GM19328 (cell line): ENCODE data around the gene SDC4.

Experiments used
- ATAC-seq: cut with Tn5 transposase; IDR thresholded peaks from one replicate; pipeline ENCODE4 v1.9.1; 2021; ENCODE audit warnings: mild to moderate bottlenecking, moderate library complexity; ENCODE audit not compliant: unreplicated experiment

SDC4 gene, protein sequence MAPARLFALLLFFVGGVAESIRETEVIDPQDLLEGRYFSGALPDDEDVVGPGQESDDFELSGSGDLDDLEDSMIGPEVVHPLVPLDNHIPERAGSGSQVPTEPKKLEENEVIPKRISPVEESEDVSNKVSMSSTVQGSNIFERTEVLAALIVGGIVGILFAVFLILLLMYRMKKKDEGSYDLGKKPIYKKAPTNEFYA

DNA sequence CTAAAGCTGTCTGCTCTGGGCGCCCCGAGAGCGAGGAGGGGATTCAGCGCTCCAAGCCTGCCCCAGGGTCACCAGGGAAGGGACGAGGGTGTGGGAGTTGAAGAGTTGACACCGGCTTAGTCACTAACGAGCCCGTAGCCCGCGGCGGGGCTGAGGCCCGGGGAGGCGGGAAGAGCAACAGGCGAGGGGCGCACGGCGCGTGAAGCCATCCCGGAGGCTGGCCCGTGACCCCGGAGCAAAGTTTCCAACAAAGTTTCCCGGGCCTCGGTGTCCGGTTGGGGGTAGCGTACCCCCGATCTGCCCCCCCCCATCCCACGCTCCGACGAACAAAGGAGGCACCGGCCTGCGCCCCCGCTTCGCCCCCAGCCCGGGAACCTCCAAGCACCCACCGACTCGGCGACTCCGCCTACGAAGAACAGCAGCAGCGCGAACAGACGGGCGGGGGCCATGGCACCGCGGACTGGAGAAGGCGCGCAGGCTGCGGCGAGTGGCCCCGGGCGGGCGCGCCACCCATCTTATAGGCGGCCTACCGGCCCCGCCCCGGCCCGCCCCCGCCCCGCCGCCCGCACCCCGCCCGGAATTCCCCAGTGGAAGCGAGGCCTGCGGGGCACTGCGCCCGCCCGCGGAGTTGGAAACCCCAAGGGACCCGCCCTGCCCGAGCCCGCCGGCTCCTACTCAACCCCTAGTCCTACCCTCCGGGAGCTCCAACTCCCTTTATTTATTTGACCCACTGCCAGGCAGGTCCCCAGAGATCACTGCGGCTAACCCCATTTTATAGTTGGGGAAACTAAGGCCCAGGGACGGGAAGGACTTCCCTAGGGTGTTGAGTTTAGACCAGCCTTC lies at the start of gene SDC4:
Gene SDC4 (minus strand): TSS at position 489 of the 843 bp plus-strand sequence. CDS start 40 bp downstream, at position 449.
- no peak for ATAC-seq

DNA sequence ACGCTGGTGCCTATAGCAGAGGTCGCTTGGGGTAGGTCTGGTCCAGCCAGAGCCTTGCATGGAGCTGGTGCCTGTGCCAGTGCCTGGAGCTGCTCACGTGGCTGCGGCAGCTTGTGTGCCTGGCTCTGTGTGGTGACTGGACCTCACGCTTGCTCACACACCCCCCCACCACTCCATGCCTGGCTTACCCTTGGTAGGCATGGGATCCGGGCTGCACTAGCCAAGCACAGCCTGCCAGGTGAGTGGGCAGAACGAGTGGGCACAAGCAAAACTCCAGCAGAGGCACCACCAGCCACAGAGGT lies 46.8 kb upstream of the SDC4 start:
- no peak for ATAC-seq

DNA sequence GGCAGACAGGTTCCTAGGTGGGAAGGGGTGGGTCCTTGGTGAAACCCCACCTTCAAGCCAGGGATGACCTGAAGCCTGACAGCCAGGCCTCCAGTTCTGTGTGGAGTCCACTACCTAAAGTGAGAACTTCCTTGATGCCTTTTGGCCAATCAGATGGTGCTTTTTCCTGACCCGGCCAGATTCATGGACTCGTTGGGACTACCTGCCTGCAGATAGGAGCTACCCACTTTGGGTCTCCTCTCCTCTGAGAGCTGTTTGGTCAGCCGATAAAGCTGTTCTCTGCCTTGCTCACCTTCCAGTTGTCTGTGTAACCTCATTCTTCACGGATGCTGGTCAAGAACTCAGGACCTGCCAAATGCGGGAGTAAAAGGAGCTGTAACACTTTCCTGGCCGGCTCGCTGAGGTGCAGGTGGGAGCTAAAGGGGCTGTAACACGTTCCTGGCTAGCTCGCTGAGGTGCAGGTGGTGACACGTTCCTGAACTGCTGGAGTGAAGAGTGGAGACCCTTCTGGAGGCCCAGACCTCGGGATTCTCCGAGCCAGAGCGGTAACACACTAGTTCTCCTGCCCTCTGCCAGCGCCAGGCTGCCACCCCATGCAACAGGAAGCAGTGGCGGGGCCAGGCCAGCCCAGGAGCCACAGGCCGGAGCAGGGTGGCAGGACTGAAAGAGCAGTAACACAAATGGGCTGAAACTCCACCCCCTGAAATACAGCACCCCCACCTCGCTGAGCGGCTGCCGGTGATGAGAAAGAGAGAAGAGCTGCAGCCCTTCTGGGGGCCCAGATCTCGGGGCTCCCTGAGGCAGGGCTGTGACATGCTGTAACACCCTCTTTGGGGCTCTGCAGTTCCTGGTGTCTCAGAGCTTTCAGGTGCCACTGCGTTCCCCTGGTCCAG lies 46.2 kb upstream of the SDC4 start:
- ATAC-seq = no peak

DNA sequence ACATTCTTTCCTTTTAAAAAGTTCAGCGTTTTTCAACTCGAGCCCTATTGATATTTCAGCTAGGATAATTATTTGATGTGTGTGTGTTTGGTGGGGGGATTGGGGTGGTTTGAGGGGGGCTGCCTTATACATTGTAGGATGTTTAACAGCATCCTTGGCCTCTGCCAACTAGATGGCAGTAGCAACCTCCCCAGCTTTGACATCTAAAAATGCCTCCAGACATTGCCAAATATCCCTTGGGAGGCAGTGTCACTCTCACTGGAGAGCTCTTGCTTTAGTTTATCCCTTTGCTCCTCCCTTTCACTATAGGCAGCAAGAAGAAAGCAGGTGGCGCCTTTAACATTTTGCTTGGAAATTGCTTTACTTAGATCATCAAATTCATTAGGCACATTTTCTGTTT lies 44.5 kb upstream of the SDC4 start:
- no peak for ATAC-seq

DNA sequence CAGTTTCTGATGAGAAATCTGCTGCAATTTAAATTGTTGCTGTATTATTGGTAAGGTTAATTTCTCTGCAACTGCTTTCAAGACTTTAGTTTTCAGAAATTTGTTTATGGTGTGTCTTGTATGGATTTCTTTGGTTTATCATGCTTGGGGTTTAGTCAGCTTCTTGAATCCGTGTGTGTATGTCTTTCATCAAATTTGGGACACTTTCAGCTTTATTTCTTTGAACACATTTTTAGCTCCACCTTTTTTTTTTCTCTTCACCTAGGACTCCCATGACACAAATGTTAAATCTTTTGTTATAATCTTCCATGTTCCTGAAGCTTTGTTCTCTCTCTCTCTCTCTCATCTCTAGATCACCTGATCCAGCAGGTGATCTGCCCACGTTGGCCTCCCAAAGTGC lies 43.3 kb upstream of the SDC4 start:
- ATAC-seq = no peak

DNA sequence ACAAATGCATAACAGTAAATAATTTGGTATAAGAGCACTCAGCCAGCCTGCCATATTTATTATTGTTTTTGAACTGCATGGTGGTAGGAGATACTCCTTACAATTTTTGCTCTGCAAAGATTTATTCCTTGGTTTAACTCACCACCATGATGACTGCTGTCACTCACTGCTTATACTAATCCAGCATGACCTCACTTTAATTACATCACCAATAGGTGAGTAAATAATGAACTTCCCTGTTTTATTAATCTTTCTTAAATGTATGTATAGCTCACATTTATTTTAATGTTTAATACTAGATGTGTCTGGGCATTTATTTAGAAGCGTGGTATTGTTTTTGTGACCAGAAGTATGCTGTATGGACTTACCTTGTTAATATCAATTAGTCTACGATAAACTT lies 42.7 kb upstream of the SDC4 start:
- no peak for ATAC-seq

DNA sequence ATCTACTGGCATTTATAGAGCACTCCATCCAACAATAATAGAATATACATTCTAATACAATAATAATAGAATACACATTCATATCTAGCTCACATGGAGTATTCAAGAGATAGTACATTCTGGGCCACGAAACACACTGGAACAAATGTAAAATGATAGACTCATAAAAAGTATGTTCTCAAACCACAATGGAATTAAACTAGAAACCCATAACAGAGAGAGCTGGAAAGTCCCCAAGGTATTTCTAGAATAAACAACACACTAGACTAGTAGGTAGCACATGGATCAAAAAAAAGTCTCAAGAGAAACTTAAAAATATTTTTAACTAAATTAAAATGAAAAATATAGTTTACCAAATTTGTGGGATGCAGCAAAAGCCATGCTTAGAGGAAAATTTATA lies 39.0 kb upstream of the SDC4 start:
- ATAC-seq = no peak

DNA sequence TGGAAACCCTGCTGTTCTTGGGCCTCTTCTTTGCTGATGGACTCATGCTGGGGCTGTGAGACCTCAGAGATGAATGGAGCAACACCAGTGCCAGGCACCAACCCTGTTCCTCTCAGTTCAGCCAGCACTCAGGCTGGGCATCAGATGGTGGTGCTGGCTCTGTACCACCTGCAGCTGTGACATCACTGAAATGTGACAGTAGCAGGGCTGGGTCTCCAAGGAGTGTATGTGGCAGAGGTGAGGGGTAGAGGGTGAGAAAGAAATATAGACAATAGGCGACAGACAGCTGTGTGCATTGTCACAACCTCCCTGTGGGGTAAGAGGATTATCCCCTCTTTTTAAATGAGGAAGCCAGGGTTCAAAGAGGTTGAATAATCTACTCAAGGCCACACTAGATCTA lies 30.0 kb upstream of the SDC4 start, which contains the start of gene TP53TG5:
Gene TP53TG5 (minus strand): TSS at position 135 of the 400 bp plus-strand sequence. CDS start 89 bp downstream, at position 46.
- no peak for ATAC-seq

DNA sequence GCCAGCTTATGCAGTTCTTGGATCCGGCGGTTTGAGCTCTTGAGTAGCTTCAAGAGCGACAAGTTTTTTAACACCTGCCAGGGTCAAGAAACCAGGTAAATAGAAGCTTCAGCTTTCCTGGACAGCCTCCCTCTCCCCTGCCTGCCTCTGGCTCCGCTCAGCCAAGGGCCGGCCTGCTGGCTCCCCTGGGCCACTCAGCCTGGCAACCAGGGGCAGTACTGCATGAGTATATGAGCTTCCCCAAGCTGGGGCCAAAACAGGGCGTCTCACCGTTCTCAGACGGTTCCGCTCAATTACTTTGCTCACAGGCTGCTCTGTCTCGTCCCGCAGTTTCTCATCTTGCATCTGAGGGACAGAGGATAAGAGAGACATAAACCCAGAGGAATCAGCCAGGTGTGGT lies 29.0 kb upstream of the SDC4 start:
- no peak for ATAC-seq

DNA sequence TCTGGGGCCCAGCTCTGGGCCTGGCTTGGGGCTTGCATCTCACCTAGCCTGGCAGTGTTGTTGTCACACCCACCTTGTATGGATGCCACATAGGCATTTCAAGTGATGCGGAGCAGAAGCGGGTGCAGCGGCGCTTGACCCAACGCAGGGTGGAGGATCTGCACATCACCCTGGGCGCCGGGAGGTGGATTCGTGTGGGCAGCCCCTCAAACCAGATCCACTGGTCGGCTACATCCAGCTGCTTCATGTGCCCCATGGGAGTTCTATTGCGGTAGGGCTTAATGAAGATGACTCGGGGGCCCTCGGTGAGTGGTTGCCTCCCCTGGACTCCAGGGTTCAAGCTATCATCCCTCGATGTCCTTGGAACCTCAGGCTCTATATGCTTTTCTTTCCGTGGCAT lies 26.7 kb upstream of the SDC4 start:
- ATAC-seq = no peak

DNA sequence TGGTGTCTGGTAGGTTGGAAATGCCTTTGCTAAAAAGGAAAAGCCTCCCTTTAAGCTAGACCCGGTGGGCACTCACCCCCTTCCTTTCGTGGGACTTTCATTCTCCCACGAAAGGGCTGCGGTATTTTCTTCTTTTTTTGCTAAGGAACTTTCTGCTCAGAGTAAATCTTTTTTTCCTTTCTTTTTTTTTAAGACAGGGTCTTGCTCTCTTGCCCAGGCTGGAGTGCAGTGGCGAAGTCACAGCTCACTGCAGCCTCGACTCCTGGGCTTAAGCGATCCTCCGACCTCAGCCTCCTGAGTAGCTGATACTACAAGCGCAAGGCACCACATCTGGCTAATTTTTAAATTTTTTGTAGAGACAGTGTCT lies 25.9 kb upstream of the SDC4 start:
- no peak for ATAC-seq

DNA sequence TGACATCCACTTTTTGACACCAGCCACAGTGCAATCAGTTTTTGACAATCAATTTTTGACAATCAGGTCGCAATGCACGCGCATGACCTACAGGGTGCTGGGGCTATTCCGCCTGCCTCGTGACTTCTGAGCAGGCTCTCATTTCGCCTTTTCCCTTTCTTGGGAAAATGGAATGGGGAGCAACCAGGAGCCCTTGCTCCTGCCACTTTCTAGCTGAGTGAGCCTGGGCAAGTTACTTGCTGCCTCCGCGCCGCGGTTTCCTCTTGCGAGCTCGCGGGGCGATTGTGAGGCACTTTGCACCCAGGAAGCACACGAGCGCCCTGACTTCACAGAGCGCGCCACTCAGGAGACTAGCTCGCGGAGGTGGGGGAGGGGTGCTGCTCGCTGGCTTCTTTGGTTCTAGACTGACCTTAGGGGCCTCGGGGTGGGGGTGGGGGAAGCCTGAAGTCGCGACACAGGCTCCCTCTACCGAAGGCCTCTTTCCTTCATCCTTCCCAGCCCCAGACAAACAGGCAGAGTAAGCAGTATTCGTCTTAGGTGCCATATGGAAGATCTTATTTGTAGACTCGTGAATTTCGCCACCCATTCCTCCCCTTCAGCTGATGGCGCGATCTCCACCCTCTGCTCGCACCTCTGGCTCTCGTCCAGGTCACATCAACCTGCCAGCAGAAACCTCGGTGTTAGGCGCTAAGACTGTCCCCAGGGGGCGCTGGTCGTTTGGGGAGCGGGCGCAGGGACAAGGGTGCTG lies 25.3 kb upstream of the SDC4 start:
- ATAC-seq = no peak

DNA sequence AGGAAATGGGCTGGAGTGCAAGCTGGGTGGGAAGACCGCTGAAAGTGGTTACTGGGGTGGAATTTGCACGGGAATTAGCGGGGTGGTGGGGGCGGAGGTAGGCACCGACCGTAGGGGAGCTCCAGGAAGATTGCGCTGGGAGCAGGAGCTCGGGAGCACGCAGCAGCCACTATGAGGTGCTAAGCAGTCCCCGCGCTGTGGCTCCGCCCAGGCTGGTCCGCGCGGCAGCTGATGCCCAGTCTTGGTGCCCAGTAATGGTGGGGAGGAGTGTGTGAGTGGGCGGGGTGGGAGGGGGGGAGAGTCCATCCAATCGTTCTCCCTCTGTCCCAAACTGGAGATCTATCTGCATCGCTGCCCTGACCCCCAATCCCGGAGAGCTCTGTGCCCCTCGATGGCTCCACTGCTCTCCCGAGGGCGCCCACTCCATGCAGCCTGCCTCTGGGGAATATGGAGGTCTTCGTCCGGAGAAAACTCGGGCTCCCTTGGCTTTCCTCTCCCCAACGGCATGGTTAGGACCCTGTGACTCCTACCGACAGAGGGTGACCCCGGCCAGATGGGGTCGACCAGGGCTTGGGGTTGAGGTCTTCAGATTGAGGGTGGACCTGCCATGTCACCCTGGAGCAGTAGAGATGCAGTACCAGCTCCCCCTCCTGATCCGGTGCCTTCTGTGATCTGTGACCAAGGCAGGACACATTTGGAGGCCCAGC lies 24.6 kb upstream of the SDC4 start:
- ATAC-seq = no peak

DNA sequence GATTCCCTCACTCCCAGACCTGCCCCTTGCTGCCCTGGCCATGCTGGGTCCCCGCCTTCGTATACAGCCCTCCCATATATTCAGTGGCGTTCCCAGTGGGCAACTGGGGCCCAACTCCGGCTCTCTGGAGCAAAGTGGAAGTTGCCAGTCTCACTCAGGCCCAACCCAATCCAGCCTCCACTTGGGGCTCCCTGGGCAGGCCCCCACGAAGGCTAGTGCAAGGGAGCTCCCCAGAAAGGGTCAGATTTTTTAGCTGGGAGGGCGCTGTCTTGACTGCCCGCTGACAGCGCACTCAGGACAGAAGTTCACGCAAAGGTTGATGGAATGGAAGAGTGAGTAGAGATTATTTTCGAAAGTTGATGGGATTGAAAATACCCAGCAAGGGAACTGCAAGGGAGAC lies 24.0 kb upstream of the SDC4 start:
- ATAC-seq = no peak

DNA sequence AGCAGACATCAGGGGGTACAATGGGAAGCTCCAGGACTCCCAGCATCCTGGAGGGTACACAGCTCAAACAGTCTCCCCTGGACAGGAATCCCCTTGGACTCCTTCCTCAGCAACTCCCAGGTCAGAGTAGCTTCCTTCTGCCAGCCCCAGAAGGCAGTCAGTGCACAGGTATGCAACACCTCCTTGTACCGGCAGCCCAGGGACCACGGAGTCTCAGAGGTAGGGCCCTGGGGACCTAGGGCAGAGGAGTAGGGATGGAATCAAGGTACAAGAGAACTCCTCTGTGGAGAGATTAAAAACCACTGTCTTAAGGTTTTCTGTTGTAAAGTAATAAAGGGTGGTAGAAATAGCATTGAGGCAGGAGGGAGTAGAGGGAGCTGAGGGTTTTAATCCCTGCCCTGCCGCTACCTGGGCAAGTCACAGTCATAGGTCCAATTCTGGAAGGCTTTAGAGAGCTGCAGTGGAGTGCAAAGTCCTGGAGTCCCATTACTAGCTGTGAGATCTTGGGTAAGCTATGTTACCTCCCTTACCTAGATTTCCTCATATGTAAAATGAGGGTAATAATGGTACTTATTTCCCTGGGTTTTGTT lies 22.4 kb upstream of the SDC4 start:
- ATAC-seq = no peak

DNA sequence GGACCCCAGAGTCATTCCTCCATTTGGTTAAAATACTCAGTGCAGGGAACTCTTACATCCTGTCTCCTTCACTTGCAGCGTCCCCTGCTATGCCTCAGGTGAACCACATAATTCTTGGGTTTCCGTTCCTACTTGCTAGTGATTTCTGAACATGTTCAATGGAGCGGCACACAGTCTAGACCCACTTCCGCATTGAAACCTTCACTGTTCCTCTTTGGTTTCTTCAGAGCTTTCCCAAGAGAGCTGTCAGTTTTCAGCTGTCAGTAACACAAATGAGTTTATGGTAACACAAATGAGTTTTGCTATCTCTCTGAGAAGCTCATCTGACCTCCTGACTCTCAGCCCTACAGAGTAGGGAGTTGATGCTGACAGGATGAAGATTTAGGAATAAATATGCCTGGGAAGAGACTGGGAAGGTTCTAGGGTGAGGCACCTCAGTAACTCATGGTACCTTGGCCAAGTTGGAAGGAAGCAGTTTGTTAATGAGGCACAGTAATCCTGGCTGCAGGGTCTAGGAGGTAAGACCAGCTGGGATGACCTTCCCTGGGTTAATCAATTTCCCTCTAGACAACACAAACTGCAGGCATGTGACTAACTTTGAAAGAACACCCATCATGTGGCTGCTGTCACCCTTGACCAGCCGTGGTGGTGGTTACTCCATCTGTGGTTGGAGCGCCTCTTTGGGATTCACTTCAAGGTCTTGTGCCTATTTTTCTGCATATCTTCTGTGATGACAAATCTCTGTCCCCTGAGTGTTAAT lies 20.2 kb upstream of the SDC4 start:
- peak; percentile 80 for ATAC-seq

DNA sequence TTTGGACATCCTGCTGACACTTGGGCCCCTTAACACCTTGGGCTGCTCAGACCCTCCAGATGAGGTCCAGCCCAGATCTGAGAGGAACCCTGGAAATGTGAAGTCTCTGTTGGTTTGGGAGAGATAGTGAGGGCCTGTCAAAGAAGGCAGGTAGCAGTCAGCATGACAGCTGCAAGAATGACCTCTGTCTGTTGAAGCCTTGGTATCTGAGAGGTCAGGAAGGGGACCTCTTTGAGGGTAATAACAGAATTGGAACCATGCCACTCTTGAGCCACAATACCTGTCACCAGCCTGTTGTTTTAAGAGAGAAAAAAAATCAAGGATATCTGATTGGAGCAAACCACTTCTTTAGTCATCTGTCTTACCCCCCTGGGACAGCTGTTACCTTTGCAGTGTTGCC lies 18.9 kb upstream of the SDC4 start:
- no peak for ATAC-seq

DNA sequence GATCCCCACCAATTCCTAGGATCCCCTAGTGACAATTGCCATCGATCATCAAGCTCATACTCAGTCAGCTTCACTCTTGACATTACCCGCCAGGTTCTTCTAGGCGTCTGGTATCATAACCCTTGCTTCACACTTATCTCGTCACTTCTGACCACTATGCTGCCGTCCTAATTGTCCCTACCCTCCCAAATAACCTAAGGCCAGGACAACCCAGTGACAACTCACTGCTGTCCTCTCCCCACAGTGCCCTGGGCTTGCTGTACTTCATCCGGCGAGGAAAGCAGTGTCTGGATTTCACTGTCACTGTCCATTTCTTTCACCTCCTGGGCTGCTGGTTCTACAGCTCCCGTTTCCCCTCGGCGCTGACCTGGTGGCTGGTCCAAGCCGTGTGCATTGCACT lies 18.4 kb upstream of the SDC4 start:
- no peak for ATAC-seq

DNA sequence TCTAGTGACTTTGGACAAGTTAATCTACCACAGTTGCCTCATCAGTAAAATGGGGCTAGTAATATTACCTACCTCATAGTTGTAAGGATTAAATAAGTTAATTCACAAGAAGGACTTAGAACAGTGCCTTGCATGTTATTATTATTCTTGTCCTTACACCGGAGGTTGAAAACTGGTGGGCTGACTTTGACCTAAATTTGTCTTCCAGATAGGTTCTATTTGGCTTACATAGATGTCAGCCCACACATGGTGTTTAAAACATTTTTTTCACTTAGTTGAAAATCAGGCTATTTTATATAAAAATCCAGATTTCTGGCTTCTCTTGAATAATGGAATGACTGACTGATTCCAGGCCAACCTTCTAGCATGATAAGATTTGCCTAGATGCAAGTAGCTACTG lies 18.0 kb upstream of the SDC4 start:
- no peak for ATAC-seq
